ENCODE results near the gene PGR. TPM values are rescaled to one million over a fixed set of nuclear protein-coding genes. Genes with fewer than 3 reads are reported as not detected.

The PGR gene
- total and polyA plus RNA-seq, 4 donors, result 0.47 to 4.9 (median 2.0) TPM; not detected in 1

- H3K9me3 ChIP-seq (ENCODE audit: control insufficient read depth, insufficient read depth, low read length), result peaks cover 3% of the 10 kb centered on the region
- H3K27ac ChIP-seq (ENCODE audit: low read depth, low read length), result no peak overlapping the region
- no peaks in the 10 kb centered on the region for H3K36me3 ChIP-seq (ENCODE audit: control insufficient read depth, insufficient read depth, low read length)
- DNase-seq (ENCODE audit: low read depth in 4 of 6, low spot score in 6 of 6), result no peak
- H3K27me3 ChIP-seq (ENCODE audit: control insufficient read depth, insufficient read depth, low read length), result no peaks in the 10 kb centered on the region
- no peaks in the 10 kb centered on the region for H3K4me1 ChIP-seq (ENCODE audit: control insufficient read depth, insufficient read depth, low read length)
- WGBS (ENCODE audit: insufficient coverage), result 100% methylated on average over 1 of the region's 1 CpG
- H3K4me3 ChIP-seq (ENCODE audit: low read depth, low read length), result no peak overlapping the region
Observed at GRCh38 chr11:101083335-101083734, 46.3 kb downstream of the PGR start.

GRCh38 chr11:101082813-101083212, 46.8 kb downstream of the PGR start:
- Histone ChIP-seq H3K4me3 (ENCODE audit: low read depth, low read length) (no peak overlapping the region), H3K27me3 (ENCODE audit: control insufficient read depth, insufficient read depth, low read length) (no peaks in the 10 kb centered on the region), H3K4me1 (ENCODE audit: control insufficient read depth, insufficient read depth, low read length) (no peaks in the 10 kb centered on the region), H3K9me3 (ENCODE audit: control insufficient read depth, insufficient read depth, low read length) (peaks cover 3% of the 10 kb centered on the region), H3K36me3 (ENCODE audit: control insufficient read depth, insufficient read depth, low read length) (no peaks in the 10 kb centered on the region), H3K27ac (ENCODE audit: low read depth, low read length) (no peak overlapping the region)
- DNase-seq (ENCODE audit: low read depth in 4 of 6, low spot score in 6 of 6), result no peak

GRCh38 chr11:101063706-101064105, 65.9 kb downstream of the PGR start:
- H3K9me3 ChIP-seq (ENCODE audit: control insufficient read depth, insufficient read depth, low read length), result no peaks in the 10 kb centered on the region
- no peak overlapping the region for H3K27ac ChIP-seq (ENCODE audit: low read depth, low read length)
- no peaks in the 10 kb centered on the region for H3K4me1 ChIP-seq (ENCODE audit: control insufficient read depth, insufficient read depth, low read length)
- WGBS (ENCODE audit: insufficient coverage), result 33% methylated on average over 1 of the region's 3 CpGs
- H3K36me3 ChIP-seq (ENCODE audit: control insufficient read depth, insufficient read depth, low read length), result no peaks in the 10 kb centered on the region
- no peaks in the 10 kb centered on the region for H3K27me3 ChIP-seq (ENCODE audit: control insufficient read depth, insufficient read depth, low read length)
- DNase-seq (ENCODE audit: low read depth in 4 of 6, low spot score in 6 of 6), result no peak
- no peak overlapping the region for H3K4me3 ChIP-seq (ENCODE audit: low read depth, low read length)

- no peaks in the 10 kb centered on the region for H3K36me3 ChIP-seq (ENCODE audit: control insufficient read depth, insufficient read depth, low read length)
- no peaks in the 10 kb centered on the region for H3K4me1 ChIP-seq (ENCODE audit: control insufficient read depth, insufficient read depth, low read length)
- no peak overlapping the region for H3K4me3 ChIP-seq (ENCODE audit: low read depth, low read length)
- H3K9me3 ChIP-seq (ENCODE audit: control insufficient read depth, insufficient read depth, low read length), result no peaks in the 10 kb centered on the region
- H3K27ac ChIP-seq (ENCODE audit: low read depth, low read length), result no peak overlapping the region
- WGBS (ENCODE audit: insufficient coverage), result 80% methylated on average over 1 of the region's 2 CpGs
- DNase-seq (ENCODE audit: low read depth in 4 of 6, low spot score in 6 of 6), result peak in 1 of 6 donors; percentile 1
- H3K27me3 ChIP-seq (ENCODE audit: control insufficient read depth, insufficient read depth, low read length), result no peaks in the 10 kb centered on the region
Observed at GRCh38 chr11:101061606-101062005, 68.0 kb downstream of the PGR start.

- Histone ChIP-seq H3K9me3 (ENCODE audit: control insufficient read depth, insufficient read depth, low read length) (no peaks in the 10 kb centered on the region), H3K36me3 (ENCODE audit: control insufficient read depth, insufficient read depth, low read length) (no peaks in the 10 kb centered on the region), H3K4me1 (ENCODE audit: control insufficient read depth, insufficient read depth, low read length) (no peaks in the 10 kb centered on the region), H3K27me3 (ENCODE audit: control insufficient read depth, insufficient read depth, low read length) (no peaks in the 10 kb centered on the region), H3K4me3 (ENCODE audit: low read depth, low read length) (no peak overlapping the region), H3K27ac (ENCODE audit: low read depth, low read length) (no peak overlapping the region)
- no peak for DNase-seq (ENCODE audit: low read depth in 4 of 6, low spot score in 6 of 6)
- 83% methylated on average over 1 of the region's 4 CpGs for WGBS (ENCODE audit: insufficient coverage)
Observed at GRCh38 chr11:101059331-101059730, 70.3 kb downstream of the PGR start.

GRCh38 chr11:101053492-101053891, 76.1 kb downstream of the PGR start:
- H3K27ac ChIP-seq (ENCODE audit: low read depth, low read length), result no peak overlapping the region
- no peaks in the 10 kb centered on the region for H3K4me1 ChIP-seq (ENCODE audit: control insufficient read depth, insufficient read depth, low read length)
- WGBS (ENCODE audit: insufficient coverage), result no CpG with 5 or more reads among the region's 1 CpG
- no peaks in the 10 kb centered on the region for H3K27me3 ChIP-seq (ENCODE audit: control insufficient read depth, insufficient read depth, low read length)
- no peak for DNase-seq (ENCODE audit: low read depth in 4 of 6, low spot score in 6 of 6)
- H3K36me3 ChIP-seq (ENCODE audit: control insufficient read depth, insufficient read depth, low read length), result no peaks in the 10 kb centered on the region
- no peaks in the 10 kb centered on the region for H3K9me3 ChIP-seq (ENCODE audit: control insufficient read depth, insufficient read depth, low read length)
- H3K4me3 ChIP-seq (ENCODE audit: low read depth, low read length), result no peak overlapping the region

- no CpG with 5 or more reads among the region's 2 CpGs for WGBS (ENCODE audit: insufficient coverage)
- Histone ChIP-seq H3K27ac (ENCODE audit: low read depth, low read length) (no peak overlapping the region), H3K4me1 (ENCODE audit: control insufficient read depth, insufficient read depth, low read length) (no peaks in the 10 kb centered on the region), H3K27me3 (ENCODE audit: control insufficient read depth, insufficient read depth, low read length) (no peaks in the 10 kb centered on the region), H3K4me3 (ENCODE audit: low read depth, low read length) (no peak overlapping the region), H3K9me3 (ENCODE audit: control insufficient read depth, insufficient read depth, low read length) (no peaks in the 10 kb centered on the region), H3K36me3 (ENCODE audit: control insufficient read depth, insufficient read depth, low read length) (no peaks in the 10 kb centered on the region)
- no peak for DNase-seq (ENCODE audit: low read depth in 4 of 6, low spot score in 6 of 6)
Observed at GRCh38 chr11:101051677-101052076, 77.9 kb downstream of the PGR start.

- Histone ChIP-seq H3K27ac (ENCODE audit: low read depth, low read length) (no peak overlapping the region), H3K36me3 (ENCODE audit: control insufficient read depth, insufficient read depth, low read length) (no peaks in the 10 kb centered on the region), H3K4me3 (ENCODE audit: low read depth, low read length) (no peak overlapping the region), H3K27me3 (ENCODE audit: control insufficient read depth, insufficient read depth, low read length) (no peaks in the 10 kb centered on the region), H3K9me3 (ENCODE audit: control insufficient read depth, insufficient read depth, low read length) (no peaks in the 10 kb centered on the region), H3K4me1 (ENCODE audit: control insufficient read depth, insufficient read depth, low read length) (no peaks in the 10 kb centered on the region)
- DNase-seq (ENCODE audit: low read depth in 4 of 6, low spot score in 6 of 6), result no peak
- no CpG with 5 or more reads among the region's 2 CpGs for WGBS (ENCODE audit: insufficient coverage)
Observed at GRCh38 chr11:101049813-101050212, 79.8 kb downstream of the PGR start.

GRCh38 chr11:101049123-101049522, 80.5 kb downstream of the PGR start:
- no peaks in the 10 kb centered on the region for H3K27me3 ChIP-seq (ENCODE audit: control insufficient read depth, insufficient read depth, low read length)
- no peak overlapping the region for H3K4me3 ChIP-seq (ENCODE audit: low read depth, low read length)
- no peaks in the 10 kb centered on the region for H3K4me1 ChIP-seq (ENCODE audit: control insufficient read depth, insufficient read depth, low read length)
- no peak overlapping the region for H3K27ac ChIP-seq (ENCODE audit: low read depth, low read length)
- no peak for DNase-seq (ENCODE audit: low read depth in 4 of 6, low spot score in 6 of 6)
- H3K9me3 ChIP-seq (ENCODE audit: control insufficient read depth, insufficient read depth, low read length), result no peaks in the 10 kb centered on the region
- no CpG with 5 or more reads among the region's 4 CpGs for WGBS (ENCODE audit: insufficient coverage)
- H3K36me3 ChIP-seq (ENCODE audit: control insufficient read depth, insufficient read depth, low read length), result no peaks in the 10 kb centered on the region

GRCh38 chr11:101048479-101048878, 81.1 kb downstream of the PGR start:
- WGBS (ENCODE audit: insufficient coverage), result no CpG with 5 or more reads among the region's 5 CpGs
- no peaks in the 10 kb centered on the region for H3K4me1 ChIP-seq (ENCODE audit: control insufficient read depth, insufficient read depth, low read length)
- no peaks in the 10 kb centered on the region for H3K9me3 ChIP-seq (ENCODE audit: control insufficient read depth, insufficient read depth, low read length)
- H3K4me3 ChIP-seq (ENCODE audit: low read depth, low read length), result no peak overlapping the region
- no peak overlapping the region for H3K27ac ChIP-seq (ENCODE audit: low read depth, low read length)
- no peaks in the 10 kb centered on the region for H3K36me3 ChIP-seq (ENCODE audit: control insufficient read depth, insufficient read depth, low read length)
- H3K27me3 ChIP-seq (ENCODE audit: control insufficient read depth, insufficient read depth, low read length), result no peaks in the 10 kb centered on the region
- DNase-seq (ENCODE audit: low read depth in 4 of 6, low spot score in 6 of 6), result no peak

Data from spinal cord (tissue), 10 donors.